ENCODE results near the gene ADSL.
"Not testable (repeated sequence)": the region's sequence is repeated elsewhere in the genome, so short reads cannot be mapped to it uniquely, and the experiment has no call there.

The ADSL gene

GRCh38 chr22:40346185-40347118, at the start of gene ADSL:
TSS of gene ADSL (plus strand) at chr22:40346500. CDS start at chr22:40346559, 59 bp downstream.
- peak; percentile 57 for DNase-seq (ENCODE audit: low read depth)

- no peak for DNase-seq (ENCODE audit: low read depth)
These were observed 46.0 kb upstream of the ADSL start for GRCh38 chr22:40300316-40300715.

DNA sequence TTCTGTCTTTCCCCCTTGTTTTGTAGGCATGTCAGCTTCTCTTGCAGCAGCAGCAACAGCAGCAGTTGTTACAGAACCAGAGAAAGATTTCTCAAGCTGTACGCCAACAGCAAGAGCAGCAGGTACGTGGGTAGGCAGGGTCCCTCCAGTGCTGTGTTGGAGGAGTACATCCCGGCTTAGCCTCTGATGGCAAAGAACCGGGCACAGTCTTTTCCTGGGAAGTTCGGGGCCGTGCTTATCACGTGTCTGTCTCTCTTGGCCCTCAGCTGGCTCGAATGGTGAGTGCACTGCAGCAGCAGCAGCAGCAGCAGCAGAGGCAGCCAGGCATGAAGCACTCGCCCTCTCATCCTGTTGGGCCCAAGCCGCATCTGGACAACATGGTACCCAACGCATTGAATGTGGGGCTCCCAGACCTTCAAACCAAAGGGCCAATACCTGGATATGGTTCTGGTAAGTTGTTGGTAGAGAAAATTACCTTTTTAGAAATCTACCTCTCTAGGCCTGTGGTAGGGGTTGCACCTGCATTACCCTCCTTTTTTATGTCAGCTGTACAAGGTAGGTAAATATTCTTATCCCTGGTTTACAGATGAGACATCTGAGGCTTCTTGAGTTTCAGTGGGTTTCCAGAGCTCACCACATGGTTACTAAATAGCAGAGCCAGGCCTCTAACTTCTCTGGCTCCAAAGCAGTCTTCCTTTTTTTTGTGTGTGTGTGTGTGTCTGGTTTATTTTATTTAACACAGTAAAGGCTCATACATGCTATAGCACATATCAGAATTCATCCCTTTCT, 45.2 kb upstream of the ADSL start:
- no peak for DNase-seq (ENCODE audit: low read depth)

DNA sequence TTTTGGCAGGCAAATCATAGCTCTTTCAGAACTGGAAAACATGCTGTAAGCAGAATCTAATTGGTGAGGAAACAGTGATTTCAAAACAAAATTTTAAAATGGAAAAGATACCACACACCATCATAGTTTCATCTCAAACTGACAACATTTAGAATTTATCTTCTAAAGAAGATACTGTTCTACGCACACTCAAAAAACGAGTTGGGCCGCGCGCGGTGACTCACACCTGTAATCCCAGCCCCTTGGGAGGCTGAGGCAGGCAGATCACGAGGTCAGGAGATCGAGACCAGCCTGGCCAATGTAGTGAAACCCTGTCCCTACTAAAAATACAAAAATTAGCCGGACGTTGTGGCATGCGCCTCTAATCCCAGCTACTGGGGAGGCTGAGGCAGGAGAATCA, 44.2 kb upstream of the ADSL start:
- no peak for DNase-seq (ENCODE audit: low read depth)

DNA sequence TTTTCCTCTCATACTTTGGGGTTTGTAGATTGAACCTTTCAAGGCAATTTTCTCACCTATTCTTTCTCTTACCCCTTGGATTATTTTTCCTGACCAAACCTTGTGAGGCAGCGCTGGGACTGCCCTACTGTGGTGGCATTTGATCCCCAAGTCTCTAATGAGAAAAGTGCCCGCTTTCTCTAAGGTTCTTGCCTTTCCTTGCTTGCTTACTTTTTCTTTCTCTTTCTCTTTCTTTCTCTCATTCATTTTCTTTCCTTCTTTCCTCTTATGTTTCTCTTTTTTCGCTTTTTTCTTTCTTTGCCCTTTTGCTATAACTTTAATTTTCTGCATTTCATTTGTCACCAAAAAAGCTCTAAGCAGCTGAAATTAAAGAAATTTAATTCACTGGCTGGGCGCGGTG, 40.7 kb upstream of the ADSL start:
- DNase-seq (ENCODE audit: low read depth), result no peak

- no peak for DNase-seq (ENCODE audit: low read depth)
These were observed 37.2 kb upstream of the ADSL start for GRCh38 chr22:40308999-40309573.

DNA sequence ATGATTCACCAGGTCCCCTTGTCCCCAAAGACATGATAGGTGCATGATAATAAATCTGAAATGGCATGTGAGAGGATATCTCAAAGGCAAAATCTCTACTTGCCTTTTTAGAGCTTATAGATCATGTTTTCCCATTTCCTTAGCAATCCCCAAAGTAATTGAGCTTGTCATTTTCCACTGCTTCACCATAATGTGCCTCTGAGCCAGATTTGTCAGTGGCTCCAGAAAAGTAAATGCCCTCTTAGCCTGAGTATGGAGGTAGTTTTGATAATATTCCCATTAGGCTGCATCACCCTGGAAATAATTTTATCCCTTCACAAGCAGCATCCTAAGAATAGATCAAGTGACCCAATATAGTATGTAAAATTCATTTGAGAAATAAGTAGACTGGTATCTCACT, 36.7 kb upstream of the ADSL start:
- DNase-seq (ENCODE audit: low read depth), result no peak

DNA sequence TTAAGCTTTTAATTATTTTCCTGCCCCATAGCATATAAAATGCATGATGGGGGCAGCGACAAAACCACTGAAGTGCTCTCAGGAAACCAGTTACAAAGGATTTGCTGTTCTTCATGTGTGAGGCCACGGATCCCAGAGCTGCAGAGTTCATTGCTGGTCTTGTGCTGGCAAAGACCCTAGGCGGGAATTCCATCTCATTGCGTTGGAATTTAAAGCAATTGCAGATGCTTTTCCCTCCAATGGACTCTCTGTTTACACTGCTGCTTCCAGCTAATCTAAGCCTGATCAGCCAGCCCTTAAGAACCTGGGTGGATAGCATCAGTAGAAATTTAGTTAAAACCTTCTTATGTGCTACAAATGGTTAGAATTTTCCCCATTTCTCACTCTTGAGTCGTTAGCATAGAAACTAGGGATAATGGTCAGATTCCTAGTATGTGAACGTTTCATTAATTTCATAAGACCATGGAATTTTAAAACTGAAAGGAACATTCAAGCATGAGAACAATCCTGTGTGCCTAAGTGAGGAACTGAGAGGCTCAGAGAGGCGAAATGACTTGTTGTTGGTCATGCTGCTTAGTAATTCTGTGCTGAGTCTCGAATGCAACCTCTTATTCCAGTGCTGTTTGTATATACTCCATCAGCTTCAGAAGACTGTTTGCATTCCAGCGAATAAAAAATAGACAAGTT, 36.1 kb upstream of the ADSL start:
- peak; percentile 19 for DNase-seq (ENCODE audit: low read depth)

- no peak for DNase-seq (ENCODE audit: low read depth)
These were observed 35.6 kb upstream of the ADSL start for GRCh38 chr22:40310768-40311120.

- not testable (repeated sequence) for DNase-seq (ENCODE audit: low read depth)
These were observed 34.7 kb upstream of the ADSL start for GRCh38 chr22:40311646-40312045.

DNA sequence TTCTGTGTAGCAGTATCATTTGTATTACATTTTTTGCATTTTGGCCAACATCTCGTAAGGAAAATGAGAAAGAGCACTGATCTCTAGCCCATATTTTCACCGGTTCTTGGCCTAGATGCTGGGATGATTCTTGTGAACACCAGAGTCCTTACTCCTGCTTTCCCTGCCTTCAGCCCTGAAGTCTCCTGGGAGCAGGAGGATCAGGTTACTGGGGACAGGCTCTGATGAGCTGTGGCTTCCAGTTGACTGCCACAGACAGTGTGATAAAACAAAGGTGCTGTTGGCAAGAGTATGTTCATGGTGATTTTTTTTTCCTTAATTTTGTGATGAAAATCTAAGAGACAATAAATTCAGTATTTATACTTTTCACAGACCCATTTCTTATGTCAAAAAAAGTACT, 34.2 kb upstream of the ADSL start:
- no peak for DNase-seq (ENCODE audit: low read depth)

- no peak for DNase-seq (ENCODE audit: low read depth)
These were observed 33.3 kb upstream of the ADSL start for GRCh38 chr22:40313007-40313406.

DNA sequence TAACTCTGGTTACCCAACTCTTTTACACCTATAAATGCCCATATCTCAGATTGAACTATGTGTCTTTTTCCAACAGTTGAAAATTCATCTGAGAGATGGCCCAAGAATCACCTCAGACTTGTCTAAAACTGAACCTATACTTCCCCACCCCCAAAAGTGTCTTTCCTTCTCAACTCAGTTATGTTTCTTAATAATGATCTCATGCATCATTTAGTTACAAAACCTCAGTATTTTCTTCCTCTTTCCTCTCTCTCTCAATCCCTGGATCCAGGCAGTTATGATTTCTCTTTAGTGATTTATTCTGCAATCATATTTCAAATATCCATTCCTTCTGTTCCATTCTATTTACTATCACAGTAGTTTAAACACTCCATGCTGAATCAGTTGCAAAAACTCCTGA, 32.3 kb upstream of the ADSL start:
- DNase-seq (ENCODE audit: low read depth), result no peak

DNA sequence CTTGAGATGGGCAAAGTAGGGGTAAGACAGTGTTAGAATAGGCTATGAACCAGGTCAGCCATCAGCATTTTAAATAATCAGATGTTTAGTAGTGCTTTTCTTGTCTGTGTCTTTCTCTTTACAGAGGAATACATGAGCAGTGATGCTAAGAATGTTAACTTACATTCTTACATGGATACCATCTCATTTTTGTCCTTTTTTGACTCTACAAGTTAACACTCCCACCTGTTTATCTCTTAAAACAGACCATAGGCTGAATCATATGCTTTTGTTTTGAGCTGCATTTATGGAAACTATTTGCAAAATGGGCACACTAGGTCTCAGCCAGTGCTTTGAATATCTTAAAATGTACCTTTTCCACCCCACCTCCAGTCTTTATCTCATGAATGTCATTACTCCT, 25.6 kb upstream of the ADSL start:
- DNase-seq (ENCODE audit: low read depth), result no peak

DNA sequence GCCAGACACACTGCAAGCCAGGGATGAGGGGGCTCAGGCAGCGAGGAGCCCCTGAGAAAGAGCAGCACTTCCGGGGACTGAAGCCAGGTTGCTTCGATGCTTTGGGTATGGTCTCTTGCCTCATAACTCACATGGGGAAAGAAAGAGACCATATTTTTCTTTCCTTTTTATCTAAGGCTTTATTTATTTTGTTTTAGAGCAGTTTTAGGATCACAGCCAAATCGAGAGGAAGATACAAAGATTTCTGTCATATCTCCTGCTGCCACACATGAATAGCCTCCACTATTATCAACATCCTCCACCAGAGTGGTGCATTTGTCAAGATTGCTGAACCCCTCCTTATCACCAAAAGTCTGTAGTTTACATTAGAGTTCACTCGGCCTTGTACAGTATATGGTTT, 24.3 kb upstream of the ADSL start:
- DNase-seq (ENCODE audit: low read depth), result no peak

DNA sequence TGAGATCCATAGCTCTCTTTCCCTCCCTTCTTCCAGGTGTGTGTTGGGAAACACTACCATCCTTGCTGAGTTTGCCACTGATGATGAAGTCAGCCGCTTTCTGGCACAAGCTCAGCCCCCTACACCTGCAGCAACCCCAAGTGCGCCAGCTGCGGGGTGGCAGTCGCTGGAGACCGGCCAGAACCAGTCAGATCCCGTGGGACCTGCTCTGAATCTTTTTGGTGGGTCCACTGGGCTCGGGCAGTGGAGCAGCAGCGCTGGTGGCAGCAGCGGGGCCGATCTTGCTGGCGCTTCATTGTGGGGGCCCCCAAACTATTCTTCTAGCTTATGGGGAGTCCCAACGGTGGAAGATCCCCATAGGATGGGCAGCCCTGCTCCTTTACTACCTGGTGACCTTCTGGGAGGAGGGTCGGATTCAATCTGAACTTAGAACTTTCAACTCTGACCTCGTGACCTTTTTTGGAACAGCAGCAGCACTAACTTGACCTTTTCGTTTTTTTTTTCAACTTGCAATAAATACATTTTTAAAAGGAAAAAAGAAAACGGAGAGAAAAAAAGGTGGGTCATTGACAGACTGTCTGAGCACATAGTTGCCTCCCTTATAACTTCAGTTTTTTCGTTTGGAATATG, 23.4 kb upstream of the ADSL start:
- DNase-seq (ENCODE audit: low read depth), result no peak

DNA sequence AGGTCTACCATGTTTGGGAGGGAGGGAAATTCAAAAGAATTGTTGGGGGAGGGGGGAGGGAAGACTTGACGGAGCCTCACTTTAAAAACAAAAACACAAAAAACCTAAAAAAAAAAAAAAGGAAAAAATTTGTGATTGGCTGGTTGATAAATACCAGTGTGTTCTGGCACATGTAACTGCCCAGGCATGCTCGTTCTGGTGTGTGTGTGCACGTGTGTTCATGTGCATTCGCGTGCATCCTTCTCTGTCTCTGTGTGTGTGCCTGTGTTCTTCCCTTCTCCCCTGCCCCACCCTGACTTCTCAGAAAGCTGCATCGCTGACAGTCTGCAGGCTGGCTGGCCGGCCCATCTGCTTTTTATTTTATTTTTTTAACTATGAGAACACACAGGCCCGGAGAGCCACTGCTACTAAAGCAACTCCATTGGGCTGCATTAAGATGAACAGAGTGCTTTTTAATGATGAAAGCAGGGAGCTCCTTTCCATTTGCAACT, 22.6 kb upstream of the ADSL start:
- DNase-seq (ENCODE audit: low read depth), result no peak

DNA sequence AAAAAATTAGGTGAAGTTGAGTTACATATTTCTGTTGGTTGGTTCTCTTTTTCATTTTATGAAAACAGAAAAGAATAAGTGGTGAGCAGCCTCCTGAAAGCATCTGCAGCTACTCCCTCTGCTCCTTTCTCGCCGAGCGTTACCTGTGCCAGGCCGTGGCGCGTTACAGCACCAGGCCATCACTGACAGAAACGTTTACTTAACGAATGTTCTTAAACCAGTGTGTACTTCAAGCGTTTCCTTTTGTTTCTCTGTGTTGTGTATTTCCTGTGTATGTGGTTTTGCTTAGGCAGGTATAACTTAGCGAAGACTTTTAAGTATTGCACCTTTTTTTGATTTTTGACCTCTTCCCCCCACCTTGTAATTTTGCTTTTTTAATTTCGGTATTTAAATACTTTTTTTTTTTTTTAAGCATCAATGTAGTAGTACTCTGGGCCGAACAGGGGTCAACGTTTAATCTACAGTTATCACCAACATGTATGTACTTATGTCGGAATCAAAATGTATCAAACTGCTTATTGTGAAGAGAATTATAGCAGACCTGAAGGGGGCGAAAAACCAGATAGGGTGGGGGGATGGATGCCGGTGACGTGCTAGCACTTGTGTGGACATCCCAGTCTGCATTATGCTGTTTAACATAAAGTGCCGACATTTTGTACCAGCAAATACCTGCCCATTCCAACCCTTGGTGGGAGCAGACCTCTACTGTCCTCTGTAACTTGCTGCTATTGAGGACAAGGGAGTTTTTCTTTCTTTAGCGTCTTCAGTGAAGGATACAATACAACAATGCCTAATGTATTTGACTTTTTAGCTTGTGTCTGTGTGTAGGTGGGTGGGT, 21.6 kb upstream of the ADSL start:
- DNase-seq (ENCODE audit: low read depth), result no peak

DNA sequence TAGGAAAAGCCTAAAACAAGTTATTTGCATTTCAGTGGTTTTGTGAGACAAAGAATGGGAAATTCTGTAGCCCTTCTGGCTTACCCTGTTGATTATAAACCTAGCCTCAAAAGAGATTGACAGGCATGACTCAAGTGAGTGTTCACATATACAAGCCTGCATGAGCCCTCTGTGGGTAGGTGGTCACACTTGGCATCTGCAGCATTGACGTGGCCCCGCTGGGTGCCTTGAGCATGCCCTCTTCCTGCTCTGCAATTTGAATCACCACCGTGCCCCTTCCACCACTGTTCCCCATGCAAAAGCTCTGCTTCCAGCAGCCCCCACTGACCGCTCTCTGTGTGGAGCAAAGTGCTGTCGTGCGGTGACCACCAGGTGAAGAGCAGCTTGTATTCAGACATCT, 21.0 kb upstream of the ADSL start:
- no peak for DNase-seq (ENCODE audit: low read depth)

- DNase-seq (ENCODE audit: low read depth), result no peak
These were observed 19.2 kb upstream of the ADSL start for GRCh38 chr22:40326905-40327735.
